Measurements from ENCODE around the gene TRAM2. TPM values are rescaled to one million over a fixed set of nuclear protein-coding genes. Genes with fewer than 3 reads are reported as not detected.
A peak's percentile ranks its signal among the peaks of the same experiment; 100 is the strongest.

Gene TRAM2
- total RNA-seq, 1 experiment from 2014 or later, result 243 TPM

- H3K4me3 ChIP-seq, result no peak overlapping the region
- no peaks in the 10 kb centered on the region for H3K9me3 ChIP-seq
- H3K27me3 ChIP-seq, result no peaks in the 10 kb centered on the region
- H3K36me3 ChIP-seq, result peaks cover 97% of the 10 kb centered on the region
- DNase-seq, result no peak
Measured at GRCh38 chr6:52532457-52532856, 44.4 kb downstream of the TRAM2 start.

- Histone ChIP-seq H3K27me3 (no peaks in the 10 kb centered on the region), H3K4me3 (no peak overlapping the region), H3K9me3 (no peaks in the 10 kb centered on the region), H3K36me3 (peaks cover 94% of the 10 kb centered on the region)
- no peak for DNase-seq
Measured at GRCh38 chr6:52531834-52532233, 45.0 kb downstream of the TRAM2 start.

- no peak for DNase-seq
- Histone ChIP-seq H3K4me3 (no peak overlapping the region), H3K9me3 (no peaks in the 10 kb centered on the region), H3K36me3 (peaks cover 94% of the 10 kb centered on the region), H3K27me3 (no peaks in the 10 kb centered on the region)
Measured at GRCh38 chr6:52531396-52531795, 45.5 kb downstream of the TRAM2 start.

- Histone ChIP-seq H3K9me3 (no peaks in the 10 kb centered on the region), H3K4me3 (no peak overlapping the region), H3K36me3 (peaks cover 94% of the 10 kb centered on the region), H3K27me3 (no peaks in the 10 kb centered on the region)
- DNase-seq, result no peak
Measured at GRCh38 chr6:52530351-52530750, 46.5 kb downstream of the TRAM2 start.

- DNase-seq, result no peak
- Histone ChIP-seq H3K4me3 (no peak overlapping the region), H3K27me3 (no peaks in the 10 kb centered on the region), H3K36me3 (peaks cover 92% of the 10 kb centered on the region), H3K9me3 (no peaks in the 10 kb centered on the region)
Measured at GRCh38 chr6:52529311-52529710, 47.5 kb downstream of the TRAM2 start.

GRCh38 chr6:52527436-52527835 lies 49.4 kb downstream of the TRAM2 start:
- Histone ChIP-seq H3K27me3 (no peaks in the 10 kb centered on the region), H3K4me3 (no peak overlapping the region), H3K9me3 (no peaks in the 10 kb centered on the region), H3K36me3 (peaks cover 90% of the 10 kb centered on the region)
- DNase-seq, result no peak

GRCh38 chr6:52526634-52527033 lies 50.2 kb downstream of the TRAM2 start:
- no peaks in the 10 kb centered on the region for H3K27me3 ChIP-seq
- DNase-seq, result peak; percentile 67
- H3K36me3 ChIP-seq, result peaks cover 85% of the 10 kb centered on the region
- H3K9me3 ChIP-seq, result no peaks in the 10 kb centered on the region
- H3K4me3 ChIP-seq, result no peak overlapping the region

GRCh38 chr6:52524918-52525317 lies 51.9 kb downstream of the TRAM2 start:
- Histone ChIP-seq H3K27me3 (no peaks in the 10 kb centered on the region), H3K4me3 (no peak overlapping the region), H3K36me3 (peaks cover 81% of the 10 kb centered on the region), H3K9me3 (no peaks in the 10 kb centered on the region)
- DNase-seq, result no peak

GRCh38 chr6:52523378-52524142 lies 53.3 kb downstream of the TRAM2 start:
- no peak overlapping the region for H3K4me3 ChIP-seq
- no peaks in the 10 kb centered on the region for H3K9me3 ChIP-seq

GRCh38 chr6:52522655-52523054 lies 54.2 kb downstream of the TRAM2 start:
- Histone ChIP-seq H3K4me3 (no peak overlapping the region), H3K27me3 (no peaks in the 10 kb centered on the region), H3K9me3 (no peaks in the 10 kb centered on the region), H3K36me3 (peaks cover 83% of the 10 kb centered on the region)
- DNase-seq, result peak; percentile 81

More at GRCh38 chr6:52523378-52524142, 53.3 kb downstream of the TRAM2 start:
- Histone ChIP-seq H3K27me3 (no peaks in the 10 kb centered on the region), H3K36me3 (peaks cover 83% of the 10 kb centered on the region)
- DNase-seq, result no peak

GRCh38 chr6:52522151-52522626 lies 54.7 kb downstream of the TRAM2 start:
- DNase-seq, result peak; percentile 100
- Histone ChIP-seq H3K4me3 (no peak overlapping the region), H3K9me3 (no peaks in the 10 kb centered on the region), H3K36me3 (peaks cover 84% of the 10 kb centered on the region), H3K27me3 (no peaks in the 10 kb centered on the region)

GRCh38 chr6:52519618-52520017 lies 57.2 kb downstream of the TRAM2 start:
- no peaks in the 10 kb centered on the region for H3K9me3 ChIP-seq
- H3K4me3 ChIP-seq, result no peak overlapping the region
- no peaks in the 10 kb centered on the region for H3K27me3 ChIP-seq
- peaks cover 84% of the 10 kb centered on the region for H3K36me3 ChIP-seq
- no peak for DNase-seq

GRCh38 chr6:52518279-52518945 lies 58.4 kb downstream of the TRAM2 start:
- Histone ChIP-seq H3K4me3 (no peak overlapping the region), H3K36me3 (peaks cover 86% of the 10 kb centered on the region)

GRCh38 chr6:52517502-52518278 lies 59.2 kb downstream of the TRAM2 start:
- peaks cover 87% of the 10 kb centered on the region for H3K36me3 ChIP-seq
- peak; percentile 100 for DNase-seq
- no peaks in the 10 kb centered on the region for H3K27me3 ChIP-seq
- peak overlapping the region; percentile 0; the same call in 1 of the 2 replicates for H3K4me3 ChIP-seq
- no peaks in the 10 kb centered on the region for H3K9me3 ChIP-seq

More at GRCh38 chr6:52518279-52518945, 58.4 kb downstream of the TRAM2 start:
- peak; percentile 49 for DNase-seq
- no peaks in the 10 kb centered on the region for H3K27me3 ChIP-seq
- no peaks in the 10 kb centered on the region for H3K9me3 ChIP-seq

- Histone ChIP-seq H3K36me3 (peaks cover 92% of the 10 kb centered on the region), H3K4me3 (no peak overlapping the region), H3K9me3 (no peaks in the 10 kb centered on the region), H3K27me3 (no peaks in the 10 kb centered on the region)
- no peak for DNase-seq
Measured at GRCh38 chr6:52516943-52517342, 59.9 kb downstream of the TRAM2 start.

GRCh38 chr6:52516269-52516668 lies 60.6 kb downstream of the TRAM2 start:
- peaks cover 95% of the 10 kb centered on the region for H3K36me3 ChIP-seq
- no peak overlapping the region for H3K4me3 ChIP-seq
- H3K27me3 ChIP-seq, result no peaks in the 10 kb centered on the region
- H3K9me3 ChIP-seq, result no peaks in the 10 kb centered on the region
- DNase-seq, result no peak
